HG02938 (cell line): Measurements from ENCODE around the gene PPIA.
"Not testable (repeated sequence)": the region's sequence is repeated elsewhere in the genome, so short reads cannot be mapped to it uniquely, and the experiment has no call there.

Source experiments
- ATAC-seq: cut with Tn5 transposase; IDR thresholded peaks from one replicate; pipeline ENCODE4 v1.9.1; 2021; ENCODE audit warnings: mild to moderate bottlenecking, moderate library complexity; ENCODE audit not compliant: unreplicated experiment

The PPIA gene

DNA sequence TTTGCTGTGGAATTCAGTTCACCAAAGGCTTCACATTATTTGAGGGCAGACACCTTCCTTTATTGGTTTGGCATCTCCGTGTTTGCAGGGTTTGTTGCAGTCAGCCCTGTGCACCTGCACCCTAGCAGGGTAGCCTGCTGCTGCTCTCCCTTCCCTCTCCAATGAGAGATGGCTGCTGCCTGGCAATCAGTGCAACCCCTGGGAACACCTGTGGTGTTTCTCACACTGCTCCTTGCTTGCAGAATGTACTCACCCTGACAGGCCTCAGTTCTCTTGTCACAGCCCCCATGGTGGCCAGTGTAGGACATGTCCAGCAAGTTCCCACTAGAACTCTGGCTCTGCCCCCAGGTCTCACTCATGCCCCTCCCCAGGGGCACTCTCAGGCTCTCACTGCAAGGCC lies 12.1 kb upstream of the PPIA start:
- no peak for ATAC-seq

DNA sequence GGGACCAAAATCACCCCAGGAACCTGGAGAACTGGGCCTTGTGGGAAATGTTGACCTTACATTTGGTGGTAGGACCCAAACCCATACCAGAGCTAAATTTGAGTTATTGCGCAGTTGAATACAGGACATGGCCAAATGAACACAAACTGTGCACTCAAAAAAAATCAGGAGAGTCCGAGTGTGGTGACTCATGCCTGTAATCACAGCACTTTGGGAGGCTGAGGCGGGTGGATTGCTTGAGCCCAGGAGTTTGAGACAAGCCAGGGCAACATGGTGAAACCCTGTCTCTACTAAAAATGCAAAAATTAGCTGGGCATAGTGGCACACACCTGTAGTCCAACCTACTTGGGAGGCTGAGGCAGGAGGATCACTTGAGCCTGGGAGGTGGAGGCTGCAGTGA lies 11.3 kb upstream of the PPIA start:
- ATAC-seq: not testable (repeated sequence)

DNA sequence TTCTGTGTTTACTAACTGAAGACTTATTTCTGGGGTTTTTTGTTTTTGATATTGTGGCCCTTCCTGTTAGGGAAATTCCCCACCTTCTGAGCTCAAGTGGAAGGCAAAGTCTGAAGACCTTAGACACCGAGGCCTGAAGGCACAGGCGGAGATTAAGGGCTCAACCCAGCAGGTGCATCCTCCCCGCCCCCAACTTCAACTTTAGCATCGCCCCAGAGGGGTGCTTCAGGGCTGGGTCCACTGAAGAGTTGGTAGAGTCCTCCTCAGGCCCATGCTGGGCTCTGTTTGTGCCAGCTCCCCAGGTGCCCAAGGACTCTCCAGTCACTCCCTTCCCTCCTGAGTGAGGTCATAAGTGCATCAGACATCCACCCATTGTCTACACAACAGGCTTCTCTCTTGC lies 9.4 kb upstream of the PPIA start:
- ATAC-seq: no peak

DNA sequence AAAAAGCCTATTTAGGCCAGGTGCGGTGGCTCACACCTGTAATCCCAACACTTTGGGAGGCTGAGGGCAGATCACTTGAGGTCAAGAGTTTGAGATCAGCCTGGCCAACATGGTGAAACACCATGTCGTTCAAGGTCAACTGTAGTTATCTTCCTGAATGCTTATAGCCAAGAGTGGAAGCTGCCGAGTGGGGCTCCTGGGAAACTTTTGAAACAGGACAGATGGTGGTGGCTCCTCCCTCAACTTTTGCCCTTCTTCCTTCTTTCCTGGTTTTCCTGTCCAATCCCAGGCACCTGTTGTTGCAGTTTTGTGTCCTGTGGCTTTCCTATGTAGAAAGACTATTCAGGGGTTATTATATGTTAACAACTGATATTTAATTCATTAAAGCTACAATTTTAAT lies 8.7 kb upstream of the PPIA start:
- no peak for ATAC-seq

DNA sequence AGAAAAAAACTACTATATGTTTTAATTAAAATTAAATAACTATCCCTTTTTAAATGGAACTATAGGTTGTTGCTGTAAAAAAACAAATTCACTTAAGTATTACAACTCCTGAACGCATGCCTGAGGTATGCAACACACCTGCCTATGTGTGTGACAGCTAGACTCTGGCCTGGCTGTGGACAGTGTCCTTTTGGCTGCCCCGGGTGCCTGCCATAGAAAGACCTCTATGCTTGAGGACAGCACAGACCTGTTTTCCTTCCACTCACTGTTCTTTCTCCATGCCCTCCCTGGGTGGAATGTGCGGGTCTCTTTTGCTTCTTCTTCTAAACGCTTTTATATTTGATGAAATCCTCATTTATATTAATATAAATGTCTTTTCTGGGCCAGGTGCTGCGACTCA lies 6.5 kb upstream of the PPIA start:
- ATAC-seq: no peak

DNA sequence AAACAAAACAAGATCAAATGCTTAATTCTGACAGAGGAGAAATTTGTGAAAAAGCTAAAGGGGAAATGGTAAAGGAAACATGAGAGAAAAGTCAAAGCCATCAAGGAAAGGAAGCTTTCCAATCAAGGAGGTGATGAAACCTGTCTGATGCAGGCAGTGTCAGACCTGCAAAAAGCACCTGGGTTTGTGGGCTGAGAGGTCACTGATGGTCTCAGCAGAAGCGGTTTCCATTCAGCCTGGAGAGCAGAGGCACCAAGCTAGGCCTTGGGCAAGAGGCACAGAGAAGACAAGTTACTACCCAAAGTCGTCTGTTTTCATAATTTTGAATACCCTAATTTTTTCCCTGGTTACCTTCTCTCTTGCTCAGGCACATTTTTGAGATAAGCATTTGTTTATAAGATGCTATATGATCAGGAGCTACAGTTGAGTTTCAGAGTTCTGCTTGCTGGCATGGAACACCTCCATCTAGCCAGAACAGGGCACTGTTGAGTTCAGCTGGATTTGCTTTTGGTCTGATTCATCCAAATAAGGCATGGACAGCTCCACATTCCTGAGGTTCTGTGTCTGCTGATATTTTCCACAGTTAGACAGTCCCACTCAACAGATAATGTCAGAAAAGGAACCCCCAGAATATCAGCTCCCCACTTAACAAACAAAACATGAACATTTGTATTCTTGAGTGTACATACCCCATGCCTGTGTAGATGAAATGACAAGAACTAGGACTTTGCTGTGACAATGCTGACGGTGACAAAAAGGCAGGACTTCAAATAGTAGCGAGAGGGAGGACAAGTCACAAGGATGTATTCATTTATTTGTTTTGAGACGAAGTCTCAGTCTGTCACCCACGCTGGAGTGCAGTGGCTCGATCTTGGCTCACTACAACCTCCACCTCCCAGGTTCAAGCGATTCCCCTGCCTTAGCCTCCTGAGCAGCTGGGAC lies 4.9 kb upstream of the PPIA start:
- no peak for ATAC-seq

DNA sequence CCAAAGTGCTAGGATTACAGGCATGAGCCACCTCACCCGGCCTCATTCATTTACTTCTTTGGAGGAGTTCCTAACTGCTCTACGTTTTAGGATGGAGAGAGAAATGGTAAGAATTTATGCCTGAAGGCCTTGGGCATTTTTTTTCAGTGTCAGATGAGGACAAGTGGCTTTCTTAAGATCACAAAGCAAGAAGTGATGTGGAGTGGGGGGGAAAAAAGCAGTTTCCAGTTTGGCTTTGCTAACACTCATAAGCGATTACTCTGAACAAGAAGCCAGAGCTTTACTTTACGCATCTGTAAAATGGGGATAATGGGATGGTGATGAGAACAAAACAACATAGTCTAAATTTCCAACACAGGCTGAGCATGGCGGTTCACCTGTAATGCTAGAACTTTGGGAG lies 2.6 kb upstream of the PPIA start:
- no peak for ATAC-seq

DNA sequence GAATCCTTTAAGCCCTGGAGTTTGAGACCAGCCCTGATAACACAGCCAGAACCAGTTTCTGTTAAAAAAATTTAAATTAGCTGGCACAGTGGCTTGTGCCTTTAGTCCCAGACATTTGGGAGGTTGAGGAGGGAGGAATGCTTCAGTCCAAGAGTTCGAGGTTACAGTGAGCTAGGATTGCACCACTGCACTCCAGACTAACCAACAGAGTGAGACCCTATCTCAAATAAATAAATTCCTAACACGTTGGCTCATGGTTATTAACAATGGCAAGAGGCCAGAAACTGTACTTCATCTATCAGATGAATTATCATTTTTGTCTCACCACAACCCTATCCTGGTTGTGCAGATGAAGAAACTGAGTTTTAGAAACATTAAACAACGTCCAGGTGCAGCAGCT lies 2.1 kb upstream of the PPIA start:
- no peak for ATAC-seq

DNA sequence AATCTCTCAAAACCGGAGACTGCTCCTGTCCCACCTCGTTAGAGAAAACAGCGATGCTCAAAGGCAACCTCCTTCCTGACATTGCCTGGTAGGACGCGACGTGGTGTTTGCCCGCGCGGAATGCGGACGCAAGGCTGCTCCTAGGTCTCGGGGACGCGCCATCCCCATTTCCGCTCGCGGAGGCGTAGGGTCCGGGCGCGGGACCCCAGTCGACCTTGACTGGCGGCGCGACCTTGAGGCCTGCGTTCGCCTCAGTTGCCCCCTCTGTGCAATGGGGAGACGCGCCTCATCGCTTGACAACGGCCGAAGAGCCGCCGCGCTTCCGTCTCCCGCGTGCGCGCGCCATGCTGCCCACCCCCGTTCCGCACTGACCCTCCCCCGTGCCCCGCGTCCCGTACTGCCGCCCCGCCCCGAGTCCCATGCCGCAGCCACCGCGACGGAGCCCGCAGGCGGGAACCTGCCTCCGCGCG lies 412 bp upstream of the PPIA start:
- peak; percentile 2 for ATAC-seq

DNA sequence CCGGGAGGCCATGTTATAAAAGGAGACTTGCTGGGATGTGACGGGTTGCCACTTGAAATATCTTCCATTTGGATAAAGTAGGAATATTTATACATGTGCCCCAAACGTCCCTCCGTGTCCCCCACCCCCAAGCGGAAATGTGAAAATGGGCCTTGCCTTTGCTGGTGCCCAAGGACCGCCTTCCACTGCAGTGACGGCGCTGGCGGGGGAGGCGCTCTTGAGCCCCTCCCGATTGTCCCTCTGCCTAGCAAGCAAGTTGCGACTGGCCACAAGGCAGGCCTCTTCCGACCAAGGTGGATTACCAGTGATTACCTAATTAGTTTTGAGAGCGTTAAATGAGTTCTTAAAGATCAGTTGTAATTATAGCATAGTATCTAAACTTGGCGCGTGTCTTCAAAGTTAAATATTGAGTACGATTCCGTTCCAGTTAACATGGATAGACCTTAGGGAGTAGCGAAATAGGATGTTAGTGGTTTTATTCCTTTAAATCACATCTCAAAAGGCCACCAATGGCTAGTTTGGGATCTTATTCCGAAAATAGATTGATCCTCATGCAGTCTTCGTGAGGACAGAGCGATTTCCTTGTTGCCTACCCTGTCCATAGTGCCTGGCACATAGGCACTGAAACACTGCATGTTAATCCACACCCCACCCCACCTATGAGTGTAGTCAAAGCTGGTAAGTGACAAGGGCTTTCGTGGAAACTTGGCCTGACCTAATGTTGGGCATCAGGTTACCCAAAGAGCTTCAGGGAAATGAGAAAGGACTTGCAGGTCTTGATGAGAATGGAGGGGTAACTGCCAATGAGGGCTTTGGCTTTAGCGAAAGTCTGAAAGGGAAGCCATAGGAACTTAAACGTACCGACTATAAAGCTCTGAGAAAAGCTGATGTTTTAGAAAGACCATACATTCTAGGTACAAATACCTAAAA lies 1.1 kb downstream of the PPIA start:
- ATAC-seq: peak; percentile 47

DNA sequence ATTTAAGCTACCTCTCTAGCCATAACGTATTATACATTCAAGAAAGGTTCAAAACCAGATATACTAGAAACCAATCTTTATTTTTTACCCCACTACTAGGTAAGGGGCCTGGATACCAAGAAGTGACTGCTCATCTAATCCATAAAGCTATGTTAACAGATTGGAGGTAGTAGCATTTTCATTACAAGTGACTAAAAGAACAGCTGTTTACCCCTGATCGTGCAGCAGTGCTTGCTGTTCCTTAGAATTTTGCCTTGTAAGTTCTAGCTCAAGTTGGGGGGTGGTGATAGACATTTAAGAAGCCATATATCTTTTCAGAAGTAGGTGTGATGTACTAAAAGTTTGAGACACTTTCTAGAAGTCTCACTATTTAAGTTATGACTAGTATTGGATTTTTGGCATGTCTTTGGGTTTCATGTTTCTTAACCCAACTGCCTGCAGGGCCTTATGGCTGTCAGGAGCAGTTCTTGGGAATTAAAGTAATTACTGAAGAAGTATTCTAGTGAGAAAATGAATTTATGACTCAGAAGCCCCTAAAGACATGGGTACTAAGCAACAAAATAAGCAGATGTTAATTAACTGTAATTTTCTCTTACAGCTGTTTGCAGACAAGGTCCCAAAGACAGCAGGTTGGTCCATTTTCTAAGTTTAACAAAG lies 2.3 kb downstream of the PPIA start:
- no peak for ATAC-seq

DNA sequence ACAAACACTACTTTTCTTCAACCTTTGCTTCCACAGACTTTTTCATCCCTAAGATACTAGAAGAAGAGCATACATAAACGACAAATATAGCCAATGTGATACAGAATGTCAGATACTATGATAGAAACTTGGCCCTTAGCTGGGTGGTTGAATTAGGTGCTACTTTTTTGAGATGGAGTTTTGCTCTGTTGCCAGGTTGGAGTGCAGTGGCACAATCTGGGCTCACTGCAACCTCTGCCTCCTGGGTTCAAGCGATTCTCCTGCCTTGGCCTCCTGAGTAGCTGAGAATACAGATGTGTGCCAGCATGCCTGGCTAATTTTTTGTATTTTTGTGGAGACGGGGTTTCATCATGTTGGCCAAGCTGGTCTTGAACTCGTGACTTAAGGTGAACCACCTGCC lies 3.5 kb downstream of the PPIA start:
- no peak for ATAC-seq

DNA sequence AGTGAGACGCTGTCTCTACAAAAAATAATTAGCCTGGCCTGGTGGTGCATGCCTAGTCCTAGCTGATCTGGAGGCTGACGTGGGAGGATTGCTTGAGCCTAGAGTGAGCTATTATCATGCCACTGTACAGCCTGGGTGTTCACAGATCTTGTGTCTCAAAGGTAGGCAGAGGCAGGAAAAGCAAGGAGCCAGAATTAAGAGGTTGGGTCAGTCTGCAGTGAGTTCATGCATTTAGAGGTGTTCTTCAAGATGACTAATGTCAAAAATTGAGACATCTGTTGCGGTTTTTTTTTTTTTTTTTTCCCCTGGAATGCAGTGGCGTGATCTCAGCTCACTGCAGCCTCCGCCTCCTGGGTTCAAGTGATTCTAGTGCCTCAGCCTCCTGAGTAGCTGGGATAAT lies 5.4 kb downstream of the PPIA start:
- ATAC-seq: no peak

DNA sequence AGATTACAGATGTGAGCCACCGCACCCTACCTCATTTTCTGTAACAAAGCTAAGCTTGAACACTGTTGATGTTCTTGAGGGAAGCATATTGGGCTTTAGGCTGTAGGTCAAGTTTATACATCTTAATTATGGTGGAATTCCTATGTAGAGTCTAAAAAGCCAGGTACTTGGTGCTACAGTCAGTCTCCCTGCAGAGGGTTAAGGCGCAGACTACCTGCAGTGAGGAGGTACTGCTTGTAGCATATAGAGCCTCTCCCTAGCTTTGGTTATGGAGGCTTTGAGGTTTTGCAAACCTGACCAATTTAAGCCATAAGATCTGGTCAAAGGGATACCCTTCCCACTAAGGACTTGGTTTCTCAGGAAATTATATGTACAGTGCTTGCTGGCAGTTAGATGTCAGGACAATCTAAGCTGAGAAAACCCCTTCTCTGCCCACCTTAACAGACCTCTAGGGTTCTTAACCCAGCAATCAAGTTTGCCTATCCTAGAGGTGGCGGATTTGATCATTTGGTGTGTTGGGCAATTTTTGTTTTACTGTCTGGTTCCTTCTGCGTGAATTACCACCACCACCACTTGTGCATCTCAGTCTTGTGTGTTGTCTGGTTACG lies 6.0 kb downstream of the PPIA start:
- no peak for ATAC-seq

DNA sequence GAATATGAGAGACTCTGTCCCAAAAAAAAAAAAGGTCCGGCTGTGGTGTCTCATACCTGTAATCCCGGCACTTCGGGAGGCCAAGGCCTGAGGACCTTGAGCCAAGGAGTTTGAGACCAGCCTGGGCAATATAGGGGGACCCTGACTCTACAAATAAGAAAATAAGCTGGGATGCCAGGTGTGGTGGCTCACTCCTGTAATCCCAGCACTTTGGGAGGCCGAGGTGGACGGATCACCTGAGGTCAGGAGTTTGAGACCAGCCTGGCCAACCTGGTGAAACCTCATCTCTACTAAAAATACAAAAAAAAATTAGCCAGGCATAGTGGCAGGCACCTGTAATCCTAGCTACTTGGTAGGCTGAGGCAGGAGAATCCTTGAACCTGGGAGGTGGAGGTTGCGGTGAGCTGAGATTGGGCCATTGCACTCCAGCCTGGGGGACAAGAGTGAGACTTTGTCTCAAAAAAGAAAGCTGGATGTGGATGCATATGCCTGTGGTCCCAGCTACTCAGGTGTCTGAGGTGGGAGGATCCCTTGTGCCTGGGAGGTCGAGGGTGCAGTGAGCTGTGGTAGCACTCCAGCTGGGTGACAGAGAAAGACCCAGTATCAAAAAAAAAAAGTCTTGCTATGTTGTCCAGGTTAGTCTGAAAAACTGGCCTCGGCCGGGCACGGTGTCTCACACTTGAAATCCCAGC lies 7.5 kb downstream of the PPIA start:
- ATAC-seq: not testable (repeated sequence)

DNA sequence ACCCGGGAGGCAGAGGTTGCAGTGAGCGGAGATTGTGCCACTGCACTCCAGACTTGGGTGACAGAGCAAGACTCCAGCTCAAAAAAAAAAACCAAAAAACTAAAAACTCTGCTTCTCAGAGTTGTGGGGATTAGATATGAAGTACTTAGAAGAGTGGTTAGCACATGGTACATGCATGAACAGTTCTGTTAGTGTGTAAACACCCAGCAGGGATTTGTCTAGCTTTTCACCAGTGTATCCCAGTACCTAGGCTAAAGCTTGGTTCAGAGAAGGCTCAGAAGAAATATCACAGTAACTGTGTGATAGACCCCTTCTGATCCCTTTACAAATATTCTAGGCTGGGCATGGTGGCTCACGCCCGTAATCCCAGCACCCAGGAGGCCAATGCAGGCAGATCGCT lies 9.5 kb downstream of the PPIA start:
- ATAC-seq: no peak

DNA sequence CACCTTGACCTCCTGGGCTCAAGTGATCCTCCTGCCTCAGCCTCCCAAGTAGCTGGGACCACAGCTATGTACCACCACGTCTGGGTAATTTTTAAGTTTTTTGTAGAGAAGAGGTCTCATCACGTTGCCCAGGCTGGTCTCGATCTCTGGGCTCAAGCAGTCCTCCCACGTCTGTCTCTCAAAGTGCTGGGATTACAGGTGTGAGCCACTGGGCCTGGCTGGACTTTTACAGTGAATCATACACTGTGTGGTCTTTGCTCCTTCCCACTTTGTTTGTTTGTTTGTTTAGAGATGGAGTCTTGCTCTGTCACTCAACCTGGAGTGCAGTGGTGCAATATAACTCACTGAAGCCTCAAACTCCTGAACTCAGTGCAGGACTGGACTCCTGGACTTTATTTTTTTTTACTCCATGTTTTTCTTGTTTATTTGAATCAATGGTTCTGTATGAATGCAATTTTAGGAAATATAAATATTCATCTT lies 12.5 kb downstream of the PPIA start:
- no peak for ATAC-seq

DNA sequence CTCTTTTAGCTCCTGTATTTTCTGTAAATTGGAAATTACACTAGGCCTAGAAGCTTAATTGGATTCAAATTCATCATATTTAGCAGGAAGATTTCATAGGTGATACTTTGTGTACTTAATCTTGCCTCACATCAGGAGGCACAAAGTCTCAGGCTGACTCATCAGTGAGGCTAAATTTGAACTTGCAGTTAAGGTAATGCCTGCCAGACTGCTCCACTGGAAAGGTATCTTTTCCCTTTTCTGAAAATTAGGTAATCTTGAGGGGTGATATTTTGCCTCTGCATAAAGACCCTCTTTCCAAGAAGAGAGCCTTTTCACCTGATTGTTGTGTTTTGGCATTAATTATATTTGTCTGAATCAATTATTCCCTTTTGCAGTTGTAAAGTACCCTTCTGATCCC lies 14.6 kb downstream of the PPIA start:
- no peak for ATAC-seq

DNA sequence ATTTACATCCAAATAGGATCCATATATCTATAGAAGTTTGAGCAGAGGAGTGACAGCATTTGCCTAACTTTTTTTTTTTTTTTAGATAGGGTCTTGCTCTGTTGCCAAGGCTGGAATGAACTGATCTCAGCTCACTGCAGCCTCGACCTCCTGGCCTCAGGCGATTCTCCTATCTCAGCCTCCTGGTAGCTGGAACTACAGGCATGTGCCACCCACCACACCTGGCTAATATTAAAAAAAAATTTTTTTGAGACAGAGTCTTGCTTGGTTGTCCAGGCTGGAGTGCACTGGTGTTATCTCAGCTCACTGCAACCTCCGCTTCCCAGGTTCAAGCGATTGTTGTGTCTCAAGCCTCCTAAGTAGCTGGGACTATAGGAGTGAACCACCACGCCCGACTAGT lies 15.1 kb downstream of the PPIA start:
- no peak for ATAC-seq

DNA sequence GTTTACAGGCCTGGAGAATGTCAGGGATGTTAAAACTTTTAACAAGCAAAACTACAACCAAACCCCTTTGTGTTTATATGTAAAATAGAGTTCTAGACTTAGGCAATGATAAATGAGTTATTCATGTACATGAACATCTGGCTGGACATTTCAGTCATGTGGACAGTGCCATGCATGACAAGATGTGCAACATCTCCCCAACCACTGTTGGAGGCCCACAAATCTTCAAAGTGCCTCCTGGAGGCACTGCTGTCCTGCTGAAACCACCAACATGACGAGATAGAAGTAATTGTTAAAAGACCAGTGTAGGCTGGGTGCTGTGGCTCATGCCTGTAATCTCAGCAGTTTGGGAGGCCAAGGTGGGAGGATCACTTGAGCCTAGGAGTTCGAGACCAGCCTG lies 18.4 kb downstream of the PPIA start:
- ATAC-seq: no peak
